Osteocyte (in vitro differentiated cells): ENCODE results near the gene MYRIP. TPM values are rescaled to one million over a fixed set of nuclear protein-coding genes. Genes with fewer than 3 reads are reported as not detected.

Experiments
- DNase-seq: peaks from one replicate; pipeline ENCODE4 v3.0.0; 2021; ENCODE audit warnings: mixed read lengths; ENCODE audit not compliant: unreplicated experiment; ENCODE audit errors: extremely low spot score
- H3K27ac Mint-ChIP-seq: one replicate; pipeline ENCODE4 v1.8.0; 2021; ENCODE audit warnings: mild to moderate bottlenecking, mixed read lengths; ENCODE audit not compliant: unreplicated experiment
- H3K27me3 Mint-ChIP-seq: one replicate; pipeline ENCODE4 v1.8.0; 2021; ENCODE audit warnings: mixed read lengths; ENCODE audit not compliant: unreplicated experiment
- H3K36me3 Mint-ChIP-seq: one replicate; pipeline ENCODE4 v1.8.0; 2021; ENCODE audit warnings: mixed read lengths; ENCODE audit not compliant: unreplicated experiment
- H3K4me1 Mint-ChIP-seq: one replicate; pipeline ENCODE4 v1.8.0; 2021; ENCODE audit warnings: mixed read lengths; ENCODE audit not compliant: unreplicated experiment
- H3K4me3 Mint-ChIP-seq: one replicate; pipeline ENCODE4 v1.8.0; 2021; ENCODE audit warnings: mild to moderate bottlenecking, moderate library complexity, mixed read lengths; ENCODE audit not compliant: unreplicated experiment
- H3K9me3 Mint-ChIP-seq: one replicate; pipeline ENCODE4 v1.8.0; 2021; ENCODE audit warnings: mixed read lengths; ENCODE audit not compliant: unreplicated experiment
- total RNA-seq: library from RNA; stranded (reverse); gene quantifications from 2 replicates; pipeline ENCODE4 v1.2.1, GENCODE V29; 2021
- TF ChIP-seq, protein P1 (sequence below): fragments of 200-600 bp; sonication (generic); IDR thresholded peaks from 2 replicates; pipeline ENCODE4 v1.5.0; 2021; ENCODE audit warnings: antibody characterized with exemption, mild to moderate bottlenecking, moderate library complexity

Gene MYRIP
- total RNA-seq, 1 donor from 2014 or later: 0.62 TPM

DNA sequence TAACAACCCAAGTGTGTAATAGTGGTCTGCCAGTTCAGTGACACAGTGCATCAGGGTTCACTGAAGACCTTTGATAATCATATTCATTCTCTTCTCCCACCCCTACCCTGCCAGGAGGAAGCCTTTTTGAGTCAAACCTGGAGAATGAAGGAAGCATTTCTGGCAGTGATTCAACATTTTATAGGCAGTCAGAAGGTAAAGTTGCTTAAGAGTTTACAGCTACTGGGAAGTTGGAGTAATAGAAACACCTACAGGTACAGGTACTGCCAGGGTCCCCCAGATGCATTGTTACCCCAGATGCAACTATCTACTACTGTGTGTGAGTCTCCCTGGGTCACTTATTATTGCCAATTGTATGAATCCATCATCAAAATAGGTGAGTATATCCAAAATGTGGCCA lies 353.2 kb downstream of the MYRIP start:
- Mint-ChIP-seq H3K4me3 (no peak overlapping the region), H3K4me1 (no peaks in the 10 kb centered on the region), H3K27me3 (peaks cover 2% of the 10 kb centered on the region), H3K27ac (no peak overlapping the region), H3K36me3 (no peaks in the 10 kb centered on the region), H3K9me3 (peaks cover 8% of the 10 kb centered on the region)
- TF ChIP-seq, protein P1, sequence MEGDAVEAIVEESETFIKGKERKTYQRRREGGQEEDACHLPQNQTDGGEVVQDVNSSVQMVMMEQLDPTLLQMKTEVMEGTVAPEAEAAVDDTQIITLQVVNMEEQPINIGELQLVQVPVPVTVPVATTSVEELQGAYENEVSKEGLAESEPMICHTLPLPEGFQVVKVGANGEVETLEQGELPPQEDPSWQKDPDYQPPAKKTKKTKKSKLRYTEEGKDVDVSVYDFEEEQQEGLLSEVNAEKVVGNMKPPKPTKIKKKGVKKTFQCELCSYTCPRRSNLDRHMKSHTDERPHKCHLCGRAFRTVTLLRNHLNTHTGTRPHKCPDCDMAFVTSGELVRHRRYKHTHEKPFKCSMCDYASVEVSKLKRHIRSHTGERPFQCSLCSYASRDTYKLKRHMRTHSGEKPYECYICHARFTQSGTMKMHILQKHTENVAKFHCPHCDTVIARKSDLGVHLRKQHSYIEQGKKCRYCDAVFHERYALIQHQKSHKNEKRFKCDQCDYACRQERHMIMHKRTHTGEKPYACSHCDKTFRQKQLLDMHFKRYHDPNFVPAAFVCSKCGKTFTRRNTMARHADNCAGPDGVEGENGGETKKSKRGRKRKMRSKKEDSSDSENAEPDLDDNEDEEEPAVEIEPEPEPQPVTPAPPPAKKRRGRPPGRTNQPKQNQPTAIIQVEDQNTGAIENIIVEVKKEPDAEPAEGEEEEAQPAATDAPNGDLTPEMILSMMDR: no peak
- DNase-seq: no peak

DNA sequence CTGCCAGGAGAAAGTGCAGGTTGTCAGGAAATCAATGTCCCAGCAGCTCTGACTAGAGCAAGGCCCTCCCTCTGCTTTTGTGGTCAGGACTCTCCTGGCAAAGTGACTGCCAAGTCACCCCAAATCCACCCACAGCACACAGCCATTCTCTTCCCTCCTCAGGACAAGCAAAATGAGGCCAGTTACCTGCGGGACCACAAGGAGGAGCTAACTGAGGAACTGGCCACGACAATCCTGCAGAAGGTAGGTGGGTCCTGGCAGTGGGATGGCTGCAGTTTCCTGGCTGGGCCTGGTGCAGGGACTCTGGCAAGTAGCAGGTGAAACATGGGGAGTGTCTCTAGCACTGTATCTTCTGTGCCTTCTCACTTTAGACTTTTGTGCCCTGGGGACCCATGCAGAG lies 357.6 kb downstream of the MYRIP start:
- Mint-ChIP-seq H3K9me3 (peaks cover 3% of the 10 kb centered on the region), H3K4me1 (no peaks in the 10 kb centered on the region), H3K4me3 (no peak overlapping the region), H3K27me3 (peaks cover 9% of the 10 kb centered on the region), H3K27ac (no peak overlapping the region), H3K36me3 (no peaks in the 10 kb centered on the region)
- TF ChIP-seq, protein P1: no peak
- DNase-seq: no peak

DNA sequence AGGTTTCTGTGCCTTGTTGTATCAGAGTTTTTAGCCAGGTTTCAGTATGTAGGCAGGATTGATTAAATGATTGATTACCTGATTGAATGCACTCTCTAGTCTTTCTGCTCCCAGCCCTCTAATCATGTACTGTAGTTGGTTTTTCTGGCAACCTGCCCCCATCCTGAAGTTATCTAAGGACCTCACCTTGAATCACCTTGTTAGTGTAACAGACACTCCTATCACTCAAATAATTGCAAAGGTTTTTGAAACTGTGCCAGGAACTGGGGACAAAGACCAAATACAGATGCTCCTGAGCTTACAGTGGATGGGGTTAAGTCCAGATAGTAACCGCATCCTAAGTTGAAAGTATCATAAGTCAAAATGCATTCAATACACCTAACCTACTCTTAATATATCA lies 358.5 kb downstream of the MYRIP start:
- H3K4me1 Mint-ChIP-seq: no peaks in the 10 kb centered on the region
- peaks cover 3% of the 10 kb centered on the region for H3K9me3 Mint-ChIP-seq
- H3K4me3 Mint-ChIP-seq: no peak overlapping the region
- TF ChIP-seq, protein P1: no peak
- no peak for DNase-seq
- peaks cover 11% of the 10 kb centered on the region for H3K27me3 Mint-ChIP-seq
- no peak overlapping the region for H3K27ac Mint-ChIP-seq
- no peaks in the 10 kb centered on the region for H3K36me3 Mint-ChIP-seq

DNA sequence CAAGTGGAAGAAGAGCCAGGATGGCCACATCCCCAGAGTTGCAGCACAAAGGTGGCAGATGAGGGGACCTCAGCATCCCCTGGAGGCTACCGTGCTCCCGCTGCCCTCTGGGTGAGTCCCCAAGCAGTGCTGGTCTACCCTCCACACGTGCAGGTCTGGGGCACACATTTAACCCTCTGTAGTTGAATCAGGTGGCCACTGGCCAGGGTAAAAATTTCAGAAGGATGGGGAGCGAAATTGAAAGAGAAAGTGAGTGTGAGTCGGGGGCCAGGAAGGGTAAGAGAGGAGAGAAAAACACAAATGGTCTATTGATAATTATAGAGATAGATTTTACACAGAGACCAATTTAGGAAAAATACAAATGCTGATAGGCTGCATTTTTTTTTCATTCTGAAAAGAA lies 360.6 kb downstream of the MYRIP start:
- peaks cover 13% of the 10 kb centered on the region for H3K27me3 Mint-ChIP-seq
- DNase-seq: no peak
- no peaks in the 10 kb centered on the region for H3K9me3 Mint-ChIP-seq
- TF ChIP-seq, protein P1: no peak
- no peaks in the 10 kb centered on the region for H3K36me3 Mint-ChIP-seq
- H3K4me1 Mint-ChIP-seq: peaks cover 5% of the 10 kb centered on the region
- no peak overlapping the region for H3K27ac Mint-ChIP-seq
- no peak overlapping the region for H3K4me3 Mint-ChIP-seq

DNA sequence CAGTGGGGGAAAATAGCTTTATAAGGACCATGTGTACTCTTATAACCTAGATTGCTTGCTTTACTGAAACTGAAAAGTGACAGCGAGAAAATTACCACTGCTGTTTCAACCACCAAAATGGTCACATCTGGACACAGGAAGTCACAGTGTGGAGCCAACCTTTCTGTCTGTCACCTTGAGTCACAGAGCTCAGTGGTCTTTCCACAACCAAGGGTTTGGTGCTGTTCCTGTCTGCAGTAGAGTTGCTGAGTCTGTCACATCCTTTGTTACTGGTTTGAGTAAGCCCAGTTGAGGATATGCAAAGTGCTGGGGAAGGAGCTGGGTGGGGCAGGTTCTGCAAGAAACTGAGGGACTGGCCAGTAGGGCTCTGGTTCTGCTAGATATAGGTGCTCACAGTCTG lies 361.0 kb downstream of the MYRIP start:
- TF ChIP-seq, protein P1: no peak
- Mint-ChIP-seq H3K27ac (no peak overlapping the region), H3K4me1 (peaks cover 5% of the 10 kb centered on the region), H3K4me3 (no peak overlapping the region), H3K27me3 (peaks cover 13% of the 10 kb centered on the region), H3K36me3 (no peaks in the 10 kb centered on the region), H3K9me3 (no peaks in the 10 kb centered on the region)
- DNase-seq: no peak
